Kidney (tissue), 14 donors: ENCODE results near the gene ARL4A. TPM values are rescaled to one million over a fixed set of nuclear protein-coding genes. Genes with fewer than 3 reads are reported as not detected.

Experiments
- DNase-seq, 5 donors: peaks; one replicate each; pipeline ENCODE4 v3.0.0-alpha.2; 2013 to 2020
- FAIRE-seq: peaks from 2 replicates; lab custom pipeline; 2012; peaks lifted over from hg19 to GRCh38; lab: Jason Lieb, UNC
- H3K27ac ChIP-seq, 2 donors: one replicate each; pipeline ENCODE4 v1.7.0; 2013; ENCODE audit warnings: low read depth in 2 of 2, low read length in 2 of 2, inconsistent platforms in 1 of 2
- H3K27me3 ChIP-seq: one replicate; pipeline ENCODE4 v1.7.1; 2013; ENCODE audit warnings: low read length, inconsistent platforms; ENCODE audit not compliant: control insufficient read depth, insufficient read depth
- H3K36me3 ChIP-seq, 3 donors: one replicate each; pipeline versions ENCODE4 v1.7.0 to v1.7.1; 2013; ENCODE audit warnings: low read length in 3 of 3, control low read depth in 1 of 3, inconsistent platforms in 1 of 3; ENCODE audit not compliant: insufficient read depth in 3 of 3, control insufficient read depth in 2 of 3
- H3K4me1 ChIP-seq, 3 donors: one replicate each; pipeline versions ENCODE4 v1.7.0 to v1.7.1; 2013; ENCODE audit warnings: low read length in 3 of 3, inconsistent platforms in 1 of 3, low read depth in 1 of 3; ENCODE audit not compliant: control insufficient read depth in 2 of 3, insufficient read depth in 2 of 3
- H3K4me3 ChIP-seq, 3 donors: one replicate each; pipeline versions ENCODE4 v1.7.0 to v1.8.1; 2013; ENCODE audit warnings: low read length in 3 of 3, control low read depth in 1 of 3, inconsistent platforms in 1 of 3
- H3K9ac ChIP-seq, 3 donors: one replicate each; pipeline versions ENCODE4 v1.7.0 to v1.7.1; 2013; ENCODE audit warnings: low read length in 3 of 3, control low read depth in 1 of 3, inconsistent platforms in 1 of 3
- H3K9me3 ChIP-seq, 3 donors: one replicate each; pipeline versions ENCODE4 v1.7.0 to v1.7.1; 2013; ENCODE audit warnings: low read length in 3 of 3, control low read depth in 1 of 3, inconsistent platforms in 1 of 3; ENCODE audit not compliant: control insufficient read depth in 2 of 3, insufficient read depth in 1 of 3
- intact Hi-C: fragments of 100-400 bp; cut with DNase I; formaldehyde crosslinking; loops from one replicate; pipeline ENCODE4 v1.11.1; 2022
- polyA plus RNA-seq: library from polyadenylated mRNA; stranded (reverse); fragments of 350-450 nt; fragmentation: Illumina TruSeq; extraction: RNeasy Lipid Tissue Mini Kit (QIAGEN cat#74804); gene quantifications from one replicate; pipeline ENCODE4 v1.2.3, GENCODE V29; 2014; ENCODE audit warnings: low read depth, low replicate concordance; ENCODE audit not compliant: insufficient read depth
- total RNA-seq: library from RNA; stranded (reverse); fragmentation: NEBNext Ultra II Directional; extraction: Animal tissue kit (Norgen Biotek cat#: 25700); gene quantifications from one replicate; pipeline ENCODE4 v1.2.1, GENCODE V29; 2021
- TF ChIP-seq, protein P1 (sequence below): IDR thresholded peaks from 3 replicates; pipeline ENCODE4 v1.5.1; 2012; ENCODE audit warnings: mild to moderate bottlenecking, moderate library complexity, borderline replicate concordance; ENCODE audit not compliant: insufficient read depth; ENCODE audit errors: extremely low read depth
- donor health status: control.
- donor health status: control.
- donor health status: control.
- donor health status: control.
- donor health status: control.
- donor health status: DM: yes; HTN: yes; CAD: no.
- donor health status: Normal renal cell carcinoma (clear cell type).

ARL4A gene
- total and polyA plus RNA-seq, 2 donors from 2014 or later = 11.8 to 21.6 TPM

GRCh38 chr7:12649348-12649747 lies 38.1 kb upstream of the ARL4A start:
- TF ChIP-seq, protein P1, sequence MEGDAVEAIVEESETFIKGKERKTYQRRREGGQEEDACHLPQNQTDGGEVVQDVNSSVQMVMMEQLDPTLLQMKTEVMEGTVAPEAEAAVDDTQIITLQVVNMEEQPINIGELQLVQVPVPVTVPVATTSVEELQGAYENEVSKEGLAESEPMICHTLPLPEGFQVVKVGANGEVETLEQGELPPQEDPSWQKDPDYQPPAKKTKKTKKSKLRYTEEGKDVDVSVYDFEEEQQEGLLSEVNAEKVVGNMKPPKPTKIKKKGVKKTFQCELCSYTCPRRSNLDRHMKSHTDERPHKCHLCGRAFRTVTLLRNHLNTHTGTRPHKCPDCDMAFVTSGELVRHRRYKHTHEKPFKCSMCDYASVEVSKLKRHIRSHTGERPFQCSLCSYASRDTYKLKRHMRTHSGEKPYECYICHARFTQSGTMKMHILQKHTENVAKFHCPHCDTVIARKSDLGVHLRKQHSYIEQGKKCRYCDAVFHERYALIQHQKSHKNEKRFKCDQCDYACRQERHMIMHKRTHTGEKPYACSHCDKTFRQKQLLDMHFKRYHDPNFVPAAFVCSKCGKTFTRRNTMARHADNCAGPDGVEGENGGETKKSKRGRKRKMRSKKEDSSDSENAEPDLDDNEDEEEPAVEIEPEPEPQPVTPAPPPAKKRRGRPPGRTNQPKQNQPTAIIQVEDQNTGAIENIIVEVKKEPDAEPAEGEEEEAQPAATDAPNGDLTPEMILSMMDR = no peak
- FAIRE-seq = peak; percentile 19
- intact Hi-C loops = loop anchor here (10.0 kb wide), 1 partner anchor 605 kb away; no protein-coding TSS in a partner anchor

DNA sequence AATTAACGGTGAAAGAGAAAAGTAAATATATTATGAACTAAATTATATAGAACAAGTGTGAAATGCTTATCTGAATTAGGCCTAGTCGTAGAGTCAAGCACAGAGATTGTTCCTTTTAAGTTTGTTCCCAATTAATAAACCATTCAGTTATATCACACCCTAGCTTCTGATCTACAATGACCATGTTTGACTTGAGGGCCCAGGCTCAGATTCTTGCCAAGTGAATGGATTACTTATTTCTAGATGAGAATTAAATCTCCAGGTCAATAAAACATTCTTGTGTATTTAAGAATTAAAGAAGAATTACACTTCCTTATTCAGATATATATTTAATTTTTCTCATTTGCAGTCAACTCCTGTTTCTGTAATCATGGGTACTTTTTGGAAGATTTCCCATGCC lies 37.4 kb upstream of the ARL4A start:
- no peak overlapping the region for H3K27ac ChIP-seq
- no peak overlapping the region for H3K4me3 ChIP-seq
- DNase-seq (no peak), FAIRE-seq (peak; percentile 56)
- no peaks in the 10 kb centered on the region for H3K36me3 ChIP-seq
- H3K9me3 ChIP-seq = no peaks in the 10 kb centered on the region
- peaks cover 0 to 2% (median 0%) of the 10 kb centered on the region in 3 donors for H3K4me1 ChIP-seq
- H3K9ac ChIP-seq = no peak overlapping the region
- H3K27me3 ChIP-seq = no peaks in the 10 kb centered on the region
- TF ChIP-seq, protein P1 = no peak
- intact Hi-C loops = no loop called here

More at GRCh38 chr7:12649348-12649747, 38.1 kb upstream of the ARL4A start:
- Histone ChIP-seq H3K4me1 (peaks cover 0 to 2% (median 0%) of the 10 kb centered on the region in 3 donors), H3K9ac (no peak overlapping the region), H3K36me3 (no peaks in the 10 kb centered on the region), H3K27ac (no peak overlapping the region), H3K27me3 (no peaks in the 10 kb centered on the region), H3K4me3 (no peak overlapping the region), H3K9me3 (no peaks in the 10 kb centered on the region)
- no peak for DNase-seq

DNA sequence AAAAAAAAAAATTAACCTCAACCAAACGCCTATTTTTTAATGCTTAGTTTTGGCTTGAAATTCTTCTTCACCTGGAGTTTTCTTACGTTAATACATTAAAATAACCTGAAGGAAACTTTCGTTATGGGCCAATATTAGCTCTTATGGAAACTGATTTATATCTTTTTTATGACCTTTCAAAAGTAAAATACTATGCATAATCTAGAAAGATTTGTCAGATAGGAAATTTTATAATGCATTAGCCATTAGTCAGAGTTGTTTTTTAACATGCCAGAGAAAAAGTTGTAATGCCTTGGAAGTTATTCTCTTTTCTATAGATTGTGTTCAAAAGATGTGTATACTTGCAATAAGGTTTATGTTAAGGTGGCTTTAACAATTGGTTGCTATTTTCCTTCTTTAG lies 34.3 kb upstream of the ARL4A start:
- H3K9me3 ChIP-seq = no peaks in the 10 kb centered on the region
- H3K36me3 ChIP-seq = no peaks in the 10 kb centered on the region
- DNase-seq (no peak), FAIRE-seq (no peak)
- no peaks in the 10 kb centered on the region for H3K27me3 ChIP-seq
- no peak overlapping the region for H3K9ac ChIP-seq
- H3K4me1 ChIP-seq = peaks cover 0 to 2% (median 0%) of the 10 kb centered on the region in 3 donors
- H3K27ac ChIP-seq = no peak overlapping the region
- H3K4me3 ChIP-seq = no peak overlapping the region
- TF ChIP-seq, protein P1 = no peak
- intact Hi-C loops = no loop called here

GRCh38 chr7:12653518-12653917 lies 33.9 kb upstream of the ARL4A start:
- no peak for FAIRE-seq
- Histone ChIP-seq H3K4me3 (no peak overlapping the region), H3K9me3 (no peaks in the 10 kb centered on the region), H3K4me1 (peaks cover 0 to 2% (median 0%) of the 10 kb centered on the region in 3 donors), H3K27me3 (no peaks in the 10 kb centered on the region), H3K9ac (no peak overlapping the region), H3K36me3 (no peaks in the 10 kb centered on the region), H3K27ac (no peak overlapping the region)
- intact Hi-C loops = no loop called here
- TF ChIP-seq, protein P1 = no peak
- peak in 1 of 5 donors; percentile 14 for DNase-seq
